AG08395 (cell line): ENCODE data around the gene SDCCAG8.

Source experiments
- DNase-seq: peaks from one replicate; pipeline ENCODE4 v3.0.0; 2012; ENCODE audit warnings: mixed read lengths, low spot score

The SDCCAG8 gene

DNA sequence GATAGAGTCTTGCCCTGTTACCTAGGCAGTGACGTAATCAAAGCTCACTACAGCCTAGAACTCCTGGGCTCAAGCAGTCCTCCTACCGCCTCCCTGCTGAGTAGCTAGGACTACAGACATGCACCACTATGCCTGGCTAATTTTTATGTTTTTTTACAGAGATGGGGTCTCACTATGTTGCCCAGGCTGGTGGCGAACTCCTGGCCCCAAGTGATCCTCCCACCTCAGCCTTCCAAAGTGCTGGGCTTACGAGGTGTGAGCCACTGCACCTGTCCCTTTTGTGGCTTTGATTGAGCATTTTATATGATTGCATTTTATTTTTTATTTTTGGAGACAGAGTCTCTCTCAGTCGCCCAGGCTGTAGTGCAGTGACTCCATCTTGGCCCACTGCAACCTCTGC, 25.8 kb downstream of the SDCCAG8 start:
- DNase-seq = no peak

GRCh38 chr1:243286409-243287122, 30.7 kb downstream of the SDCCAG8 start:
- DNase-seq = no peak

GRCh38 chr1:243287123-243287460, 31.3 kb downstream of the SDCCAG8 start:
- no peak for DNase-seq

- peak; percentile 61 for DNase-seq
Observed at GRCh38 chr1:243287652-243288051, 31.8 kb downstream of the SDCCAG8 start.

GRCh38 chr1:243288062-243288461, 32.2 kb downstream of the SDCCAG8 start:
- no peak for DNase-seq

- peak; percentile 14 for DNase-seq
Observed at GRCh38 chr1:243291292-243291691, 35.5 kb downstream of the SDCCAG8 start.

GRCh38 chr1:243292117-243292516, 36.3 kb downstream of the SDCCAG8 start:
- DNase-seq = no peak

- no peak for DNase-seq
Observed at GRCh38 chr1:243293941-243294722, 38.3 kb downstream of the SDCCAG8 start.

GRCh38 chr1:243294723-243295121, 38.9 kb downstream of the SDCCAG8 start:
- DNase-seq = peak; percentile 24

- no peak for DNase-seq
Observed at GRCh38 chr1:243299069-243299468, 43.2 kb downstream of the SDCCAG8 start.

GRCh38 chr1:243301059-243301458, 45.2 kb downstream of the SDCCAG8 start:
- DNase-seq = no peak

GRCh38 chr1:243311809-243312208, 56.0 kb downstream of the SDCCAG8 start:
- DNase-seq = no peak

GRCh38 chr1:243312952-243313634, 57.3 kb downstream of the SDCCAG8 start:
- DNase-seq = no peak

- no peak for DNase-seq
Observed at GRCh38 chr1:243313635-243314536, 58.0 kb downstream of the SDCCAG8 start.

DNA sequence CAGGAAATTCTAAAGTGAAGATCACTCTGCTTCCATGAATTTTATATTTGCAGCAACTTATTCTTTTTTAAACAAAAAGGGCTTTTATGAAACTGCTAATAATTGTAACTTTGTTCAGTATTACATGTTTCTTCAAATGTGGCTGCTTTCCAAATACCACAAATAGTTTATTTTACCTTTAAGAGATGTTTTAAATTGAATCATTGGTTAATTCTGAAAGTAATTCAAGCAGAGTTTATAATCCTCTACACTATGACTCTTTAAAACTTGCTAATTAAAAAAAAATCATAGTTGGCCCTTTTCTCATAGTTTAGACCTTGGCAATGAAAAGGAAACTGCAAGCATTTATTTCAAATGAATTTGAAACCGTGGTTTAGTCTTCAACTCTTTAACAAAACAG, 59.6 kb downstream of the SDCCAG8 start:
- DNase-seq = no peak

- DNase-seq = no peak
Observed at GRCh38 chr1:243315893-243316292, 60.1 kb downstream of the SDCCAG8 start.

- no peak for DNase-seq
Observed at GRCh38 chr1:243316366-243316989, 60.6 kb downstream of the SDCCAG8 start.

DNA sequence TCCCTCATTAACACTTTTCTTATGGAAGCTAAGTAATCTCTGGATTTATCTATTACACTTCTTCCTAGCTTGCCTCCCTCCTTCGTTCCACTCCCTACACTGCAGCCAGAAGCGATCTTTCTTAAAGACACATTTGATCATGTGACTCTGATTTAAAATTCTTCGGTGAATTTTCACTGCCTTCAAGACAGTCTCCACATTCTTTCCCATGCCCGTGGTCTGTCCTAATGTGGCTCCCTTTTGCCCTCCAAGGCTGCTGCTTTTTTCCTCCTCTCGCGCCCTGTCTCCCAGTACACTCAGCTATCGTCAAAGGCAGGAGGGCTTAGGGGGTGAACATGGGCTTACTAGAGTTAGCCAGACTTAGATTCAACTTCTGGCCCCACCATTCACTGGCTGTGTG, 64.4 kb downstream of the SDCCAG8 start:
- DNase-seq = no peak

- DNase-seq = no peak
Observed at GRCh38 chr1:243322326-243322725, 66.5 kb downstream of the SDCCAG8 start.

DNA sequence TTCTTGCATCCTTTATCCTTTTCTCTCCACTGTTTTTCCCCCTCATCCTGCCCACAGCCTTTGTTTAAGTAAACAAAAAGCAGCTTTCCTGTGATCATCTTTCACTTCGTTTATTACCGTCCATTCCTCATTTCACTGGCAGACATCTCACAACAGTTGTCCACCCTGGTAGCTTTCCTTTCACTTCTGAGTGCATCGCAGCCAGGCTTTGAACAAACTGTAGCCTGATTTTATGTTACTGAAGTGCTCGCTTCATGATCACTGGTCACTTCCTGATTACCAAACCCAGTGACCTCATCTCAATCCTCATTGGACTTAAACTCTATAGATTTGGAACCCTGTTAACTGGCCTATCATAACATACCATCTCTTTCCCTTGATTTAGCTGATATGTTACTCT, 67.7 kb downstream of the SDCCAG8 start:
- no peak for DNase-seq

DNA sequence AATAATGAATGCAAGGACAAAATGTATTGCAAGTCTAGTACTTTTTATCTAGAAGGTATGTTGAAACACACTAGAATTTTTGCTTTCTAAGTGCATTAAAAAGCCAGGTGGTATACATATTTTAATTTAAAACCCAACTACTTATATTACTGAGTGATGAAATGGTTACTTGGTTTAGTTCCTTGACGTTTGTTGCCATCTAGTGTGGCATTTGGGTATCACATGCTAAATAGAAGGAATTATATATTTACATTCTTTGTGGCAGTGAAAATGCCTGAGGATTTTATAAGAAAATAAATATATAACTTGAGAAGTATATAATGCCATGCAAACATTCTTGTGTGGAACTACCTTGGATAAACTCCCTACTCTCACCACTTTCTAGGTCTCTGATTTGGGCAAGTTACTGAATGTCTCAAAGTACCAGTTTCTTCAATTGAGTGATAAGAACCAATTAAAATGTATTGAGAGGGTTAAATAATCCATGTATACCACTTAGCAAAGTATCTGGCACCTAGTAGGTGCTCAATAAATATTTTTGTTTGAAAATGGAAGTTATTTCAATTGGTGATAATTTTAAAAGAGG, 69.6 kb downstream of the SDCCAG8 start:
- peak; percentile 48 for DNase-seq
